GM21786 (cell line): Measurements from ENCODE around the gene SDC3.
"Not testable (repeated sequence)": the region's sequence is repeated elsewhere in the genome, so short reads cannot be mapped to it uniquely, and the experiment has no call there.

Experiments
- ATAC-seq: cut with Tn5 transposase; IDR thresholded peaks from one replicate; pipeline ENCODE4 v1.9.1; 2021; ENCODE audit not compliant: unreplicated experiment

The SDC3 gene, protein sequence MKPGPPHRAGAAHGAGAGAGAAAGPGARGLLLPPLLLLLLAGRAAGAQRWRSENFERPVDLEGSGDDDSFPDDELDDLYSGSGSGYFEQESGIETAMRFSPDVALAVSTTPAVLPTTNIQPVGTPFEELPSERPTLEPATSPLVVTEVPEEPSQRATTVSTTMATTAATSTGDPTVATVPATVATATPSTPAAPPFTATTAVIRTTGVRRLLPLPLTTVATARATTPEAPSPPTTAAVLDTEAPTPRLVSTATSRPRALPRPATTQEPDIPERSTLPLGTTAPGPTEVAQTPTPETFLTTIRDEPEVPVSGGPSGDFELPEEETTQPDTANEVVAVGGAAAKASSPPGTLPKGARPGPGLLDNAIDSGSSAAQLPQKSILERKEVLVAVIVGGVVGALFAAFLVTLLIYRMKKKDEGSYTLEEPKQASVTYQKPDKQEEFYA

DNA sequence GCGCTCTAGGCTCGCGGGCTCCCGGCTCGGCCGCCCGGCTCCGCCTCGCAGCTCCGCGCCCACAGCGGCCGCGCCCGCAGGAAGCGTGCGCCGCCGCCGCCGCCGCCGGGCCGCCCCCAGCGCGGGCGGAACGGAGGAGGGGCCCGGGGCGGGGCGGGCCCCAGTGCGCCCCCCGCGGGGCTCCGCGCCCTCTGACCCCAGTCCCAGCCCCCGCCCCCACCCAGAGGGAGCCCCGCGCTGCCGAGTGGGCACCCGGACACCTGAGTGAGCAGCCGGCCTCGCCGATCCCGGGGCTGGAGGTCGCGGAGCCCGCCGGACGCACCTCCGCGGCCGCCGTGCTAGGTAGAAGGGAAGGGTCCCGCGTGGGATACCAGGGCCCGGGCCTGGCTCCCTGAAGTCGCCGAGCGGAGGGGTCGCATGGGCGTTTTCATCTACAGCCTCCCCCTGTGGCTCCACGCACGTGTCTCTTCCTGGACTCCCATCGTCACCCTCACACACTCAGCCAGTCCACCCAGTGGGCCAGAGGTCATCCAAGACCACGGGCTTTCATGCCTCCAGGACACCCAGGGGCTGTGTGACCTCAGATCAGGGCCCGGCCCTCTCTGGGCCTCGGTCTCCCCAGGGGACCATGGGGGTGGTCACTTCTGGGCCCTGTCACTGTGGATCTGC is at the start of gene SDC3:
SDC3 (minus strand) TSS at position 63 of the 669 bp plus-strand sequence. CDS start 172 bp downstream, outside the sequence.
- ATAC-seq: no peak

DNA sequence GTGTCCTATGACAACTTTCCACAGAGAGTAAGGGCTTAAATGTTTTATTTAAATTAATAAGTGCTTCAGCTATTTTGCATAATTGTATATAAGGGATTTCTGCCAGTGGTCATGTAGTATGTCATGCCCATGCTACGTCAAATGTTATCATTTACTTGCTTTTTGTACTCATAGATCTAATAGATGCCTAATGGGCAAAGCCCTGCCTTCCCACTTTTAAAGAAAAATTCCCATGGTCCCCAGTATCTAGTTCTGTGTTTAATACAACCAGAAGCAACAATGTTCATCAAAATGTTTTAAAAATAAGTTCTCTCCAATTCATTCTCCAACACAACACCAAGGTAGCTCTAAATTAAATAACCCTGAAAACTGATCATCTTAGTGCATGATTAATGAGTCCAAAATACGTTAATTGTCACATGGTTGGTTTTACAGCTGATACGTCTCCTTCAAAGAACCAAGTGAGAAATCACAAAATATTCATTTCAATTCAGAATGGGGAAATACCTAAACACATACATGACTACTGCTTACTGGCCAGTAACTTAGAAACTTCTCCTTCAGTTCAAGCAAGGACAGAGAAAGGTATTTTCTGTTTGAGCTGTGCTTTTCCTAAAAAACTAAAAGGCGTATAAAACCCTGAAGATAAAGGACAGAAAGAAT is 49.1 kb upstream of the SDC3 start:
- ATAC-seq: no peak

DNA sequence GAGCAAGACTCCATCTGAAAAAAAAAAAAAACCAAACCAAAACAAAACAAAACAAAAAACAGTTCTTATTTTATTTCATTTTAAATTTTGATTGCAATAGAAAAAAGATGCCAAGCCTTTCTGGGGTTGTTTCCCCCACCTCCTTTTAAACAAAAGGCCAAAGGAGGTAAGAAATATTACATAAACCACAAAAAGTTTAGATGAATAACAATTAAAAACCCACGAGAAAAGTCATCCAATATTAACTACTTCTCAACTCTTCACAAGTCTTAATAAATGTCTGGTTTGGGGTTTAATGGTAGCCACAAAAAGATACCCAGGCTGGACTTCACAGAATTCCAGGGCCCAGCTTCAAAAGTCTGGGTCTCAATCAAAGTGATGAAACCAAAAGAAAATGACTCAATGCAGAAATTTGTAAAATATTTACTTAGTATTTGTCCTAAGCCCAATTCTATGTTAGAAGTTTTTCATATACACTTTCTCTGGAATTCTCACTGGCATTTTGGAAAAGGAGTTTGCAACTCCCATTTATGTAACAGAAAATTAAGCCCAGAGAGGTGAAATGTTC is 47.0 kb upstream of the SDC3 start:
- no peak for ATAC-seq

DNA sequence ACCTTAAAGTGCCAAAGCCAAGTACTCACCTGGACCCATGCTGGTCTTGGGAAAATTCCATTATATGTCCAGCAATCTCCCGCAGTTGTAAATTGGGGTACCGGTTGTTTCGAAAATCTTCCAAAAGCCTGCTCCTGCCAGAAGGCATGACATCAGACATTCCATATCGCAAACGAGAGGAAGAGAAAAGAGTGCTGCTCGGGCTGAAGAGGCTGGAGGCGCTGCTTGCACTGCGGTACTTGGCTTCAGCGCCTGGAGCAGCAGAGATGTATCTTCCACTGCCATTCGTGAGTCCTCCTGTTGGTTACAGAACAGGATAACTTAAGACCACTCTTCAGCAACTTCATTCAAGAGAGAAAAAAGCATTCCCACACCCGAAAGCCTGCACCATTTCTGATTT is 45.1 kb upstream of the SDC3 start:
- no peak for ATAC-seq

DNA sequence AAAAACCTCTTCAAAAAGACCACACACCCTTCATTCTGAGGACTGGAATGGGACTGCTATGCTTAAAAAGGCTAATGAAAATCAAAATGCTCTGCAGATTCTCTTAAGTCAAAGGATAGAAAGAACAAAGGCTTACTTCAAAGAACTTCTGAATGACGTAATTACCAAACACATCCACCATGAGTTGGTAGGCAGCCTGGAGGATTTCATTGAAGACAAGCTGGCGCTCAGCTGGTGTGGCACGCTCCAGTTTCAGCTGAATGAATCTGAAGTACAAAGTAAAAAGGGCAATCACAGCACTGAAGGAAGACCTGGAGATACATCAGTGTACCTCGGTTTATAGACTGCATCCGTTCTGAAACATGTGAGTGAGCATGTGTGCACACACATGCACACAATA is 43.5 kb upstream of the SDC3 start:
- no peak for ATAC-seq

DNA sequence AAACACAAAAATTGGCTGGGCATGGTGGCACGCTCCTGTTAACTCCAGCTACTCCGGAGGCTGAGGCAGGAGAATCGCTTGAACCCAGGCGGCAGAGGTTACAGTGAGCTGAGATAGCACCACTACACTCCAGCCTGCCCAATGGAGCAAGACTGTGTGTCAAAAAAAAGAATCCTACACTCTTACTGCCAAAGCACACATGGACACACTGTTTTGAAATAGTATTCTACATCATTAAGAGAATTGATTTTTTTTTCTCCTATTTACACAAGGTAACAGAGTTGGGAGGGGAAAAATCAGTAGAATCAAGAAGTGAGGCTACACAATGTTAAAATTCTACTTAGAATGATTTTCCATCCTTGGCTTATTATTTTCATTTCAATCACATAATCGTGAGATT is 42.1 kb upstream of the SDC3 start:
- ATAC-seq: no peak

DNA sequence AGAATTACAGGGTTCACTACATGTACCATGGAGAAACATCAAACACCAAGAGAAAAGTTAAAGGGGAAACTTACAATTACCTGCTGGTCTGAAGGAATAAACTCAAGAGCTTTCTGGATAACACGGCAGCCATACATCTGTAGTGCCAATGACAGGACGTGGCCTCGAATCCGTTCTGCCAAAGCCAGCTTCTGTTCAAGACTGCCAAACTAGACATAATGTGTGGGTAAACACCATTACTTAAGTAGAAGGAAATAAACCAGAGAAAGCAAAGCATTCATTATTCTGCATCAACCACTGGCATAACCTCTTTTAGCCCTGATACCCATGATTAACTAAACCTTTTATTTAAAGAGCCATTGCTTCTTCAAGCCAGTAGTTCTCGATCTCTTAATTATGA is 41.5 kb upstream of the SDC3 start:
- no peak for ATAC-seq

DNA sequence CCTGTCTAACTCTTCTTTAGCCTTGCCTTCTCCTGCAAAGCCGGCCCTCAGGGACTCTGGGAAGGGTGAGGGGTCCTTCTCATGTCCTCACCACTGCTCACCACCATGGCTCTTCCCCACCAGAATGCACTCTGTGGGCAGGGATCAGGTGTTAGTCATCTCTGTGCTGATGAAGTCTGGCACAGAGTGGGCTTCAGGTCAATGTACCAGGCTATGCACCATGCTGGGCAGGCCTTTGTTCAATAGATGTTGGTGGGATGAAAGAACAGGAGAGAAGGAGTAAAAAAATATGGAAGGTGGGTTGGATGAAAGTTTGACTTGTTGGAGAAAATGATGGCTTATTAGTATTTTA is 40.9 kb upstream of the SDC3 start:
- ATAC-seq: not testable (repeated sequence)

DNA sequence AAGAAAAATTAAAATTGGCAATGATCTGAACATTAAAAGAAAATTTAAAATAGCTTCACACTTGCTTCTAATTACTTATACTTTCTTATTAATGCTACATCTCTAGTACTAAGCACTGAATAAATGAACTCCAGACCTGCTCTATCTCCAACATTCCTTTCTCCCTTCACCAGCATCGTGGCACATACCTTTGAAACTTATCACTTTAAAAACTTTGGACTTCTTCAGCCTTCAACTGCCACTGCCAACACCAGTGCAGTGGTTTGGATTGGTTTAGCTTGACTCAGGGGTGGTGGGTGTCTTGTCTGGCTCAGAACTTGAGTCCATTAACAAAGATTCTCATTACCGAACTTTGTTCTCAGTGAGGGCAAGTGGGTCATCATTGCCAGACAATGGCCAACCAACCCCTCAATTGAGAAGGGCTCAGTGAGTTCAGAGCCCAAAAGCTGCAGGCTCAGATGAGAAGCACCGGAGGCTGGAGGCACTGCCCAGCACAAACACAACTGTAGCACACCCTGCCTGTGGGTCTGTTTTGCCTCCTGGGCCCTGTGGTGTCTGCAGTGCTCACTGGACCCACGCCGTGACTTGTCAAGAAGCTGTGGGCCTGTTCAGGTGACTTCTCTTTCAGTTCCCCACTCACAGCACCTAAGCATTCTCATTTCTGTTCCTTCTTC is 40.4 kb upstream of the SDC3 start:
- ATAC-seq: not testable (repeated sequence)

DNA sequence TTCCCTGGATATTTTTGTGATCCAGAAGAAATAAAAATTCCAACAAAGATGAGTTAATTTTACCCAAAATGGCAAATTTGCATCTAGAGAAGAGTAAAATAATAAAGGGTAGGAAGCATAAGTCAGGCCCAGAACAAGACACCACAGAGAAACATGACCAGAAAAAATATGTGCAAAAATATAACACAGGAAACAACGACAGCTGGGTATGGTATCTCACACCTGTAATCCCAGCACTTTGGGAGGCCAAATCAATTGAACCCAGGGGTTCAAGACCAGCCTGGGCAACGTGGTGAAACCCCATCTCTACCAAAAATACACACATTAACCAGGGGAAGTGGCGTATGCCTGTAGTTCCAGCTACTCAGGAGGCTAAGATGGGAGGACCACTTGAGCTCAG is 39.7 kb upstream of the SDC3 start:
- no peak for ATAC-seq

DNA sequence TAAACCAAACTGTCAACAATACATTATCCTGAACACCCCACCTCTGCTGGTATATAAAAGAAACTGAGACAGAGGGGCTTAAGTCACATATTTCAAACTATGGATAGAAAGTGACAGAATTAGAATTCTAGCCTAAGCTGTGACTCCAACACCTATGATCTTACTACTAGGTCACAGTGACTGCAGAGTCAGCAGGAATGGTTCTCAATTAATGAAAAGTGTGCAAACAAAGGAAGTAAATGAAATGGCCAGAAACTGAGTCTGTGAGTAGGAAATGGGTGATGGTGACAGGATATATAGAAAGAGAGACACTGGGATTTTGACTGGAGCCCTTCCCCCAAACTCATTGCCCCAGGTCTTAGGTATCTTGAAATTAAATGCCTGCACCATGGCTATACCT is 38.7 kb upstream of the SDC3 start:
- no peak for ATAC-seq

DNA sequence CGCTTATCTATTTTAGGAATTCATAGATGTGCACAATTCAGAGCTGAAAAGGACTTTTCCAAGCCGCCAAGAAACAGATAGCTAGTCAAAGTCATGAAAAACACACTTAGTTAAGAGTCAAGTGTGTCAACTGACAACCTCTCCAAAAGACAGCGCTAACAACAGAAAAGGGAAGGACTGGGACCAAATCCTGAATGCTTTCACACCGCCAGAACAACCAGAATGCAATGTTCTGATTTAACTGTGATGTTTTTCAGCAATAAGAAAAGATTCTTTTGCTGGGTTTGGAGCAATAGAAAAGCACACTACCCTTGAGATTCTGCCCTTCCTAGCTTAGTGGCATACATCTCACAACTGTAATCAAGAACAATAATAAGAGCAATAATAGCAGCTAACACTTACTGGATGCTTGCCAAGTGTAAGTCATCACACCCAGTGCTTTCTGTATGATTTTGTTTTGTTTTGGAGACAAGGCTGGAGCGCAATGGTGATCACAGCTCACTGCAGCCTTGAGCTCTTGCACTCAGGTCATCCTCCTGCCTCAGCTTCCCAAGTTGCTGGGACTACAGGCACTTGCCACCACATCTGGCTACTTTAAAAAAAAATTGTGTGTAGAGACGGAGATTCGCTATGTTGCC is 33.9 kb upstream of the SDC3 start:
- ATAC-seq: no peak

DNA sequence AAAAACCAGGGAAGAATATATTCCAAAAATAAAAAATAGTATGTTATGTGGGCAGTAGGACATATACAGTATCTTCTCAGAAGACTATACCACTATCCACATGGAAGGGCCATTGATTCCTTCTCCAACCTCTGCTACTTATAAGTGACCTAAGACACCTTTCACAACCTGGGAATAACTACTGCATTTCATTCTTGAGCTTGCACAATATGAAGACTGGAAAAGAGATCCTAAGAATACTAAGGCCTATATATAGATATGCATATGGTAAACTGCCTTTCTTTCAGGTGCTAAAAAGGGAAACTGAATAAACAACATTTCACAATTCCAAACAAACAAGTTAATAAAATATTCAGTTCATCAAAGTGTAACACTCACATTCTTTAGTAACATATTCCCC is 32.0 kb upstream of the SDC3 start:
- ATAC-seq: no peak

DNA sequence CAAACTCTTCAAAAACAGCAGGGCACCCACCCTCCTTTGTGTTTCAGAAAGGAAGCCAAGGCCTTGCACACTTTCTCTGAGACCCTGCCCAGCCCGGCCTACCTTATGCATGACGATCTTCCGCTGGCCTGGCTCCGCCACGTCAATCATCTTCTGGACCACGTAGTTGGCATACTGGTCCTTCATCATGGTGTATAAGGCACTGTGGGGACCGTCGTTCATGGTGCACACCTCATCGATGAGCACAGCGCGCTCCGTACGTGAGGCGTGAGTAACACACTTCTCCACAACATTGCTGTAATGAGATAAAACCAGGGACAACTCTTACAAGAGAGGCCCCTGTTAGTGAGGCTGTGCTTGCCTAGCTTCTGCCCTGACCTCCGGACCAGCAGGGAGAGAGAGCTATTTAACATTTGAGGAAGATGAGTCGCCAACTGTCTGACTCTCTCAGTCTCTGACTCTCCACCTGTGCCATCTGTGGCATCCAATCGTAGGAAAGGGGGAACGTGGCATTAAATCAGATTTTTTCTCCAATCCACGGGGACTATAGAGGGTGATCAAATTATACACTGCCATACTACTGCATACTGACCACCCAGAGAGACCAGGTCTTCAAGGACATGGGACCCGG is 28.1 kb upstream of the SDC3 start:
- no peak for ATAC-seq

DNA sequence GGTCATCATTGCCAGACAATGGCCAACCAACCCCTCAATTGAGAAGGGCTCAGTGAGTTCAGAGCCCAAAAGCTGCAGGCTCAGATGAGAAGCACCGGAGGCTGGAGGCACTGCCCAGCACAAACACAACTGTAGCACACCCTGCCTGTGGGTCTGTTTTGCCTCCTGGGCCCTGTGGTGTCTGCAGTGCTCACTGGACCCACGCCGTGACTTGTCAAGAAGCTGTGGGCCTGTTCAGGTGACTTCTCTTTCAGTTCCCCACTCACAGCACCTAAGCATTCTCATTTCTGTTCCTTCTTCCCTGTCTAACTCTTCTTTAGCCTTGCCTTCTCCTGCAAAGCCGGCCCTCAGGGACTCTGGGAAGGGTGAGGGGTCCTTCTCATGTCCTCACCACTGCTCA is 27.2 kb upstream of the SDC3 start:
- not testable (repeated sequence) for ATAC-seq

DNA sequence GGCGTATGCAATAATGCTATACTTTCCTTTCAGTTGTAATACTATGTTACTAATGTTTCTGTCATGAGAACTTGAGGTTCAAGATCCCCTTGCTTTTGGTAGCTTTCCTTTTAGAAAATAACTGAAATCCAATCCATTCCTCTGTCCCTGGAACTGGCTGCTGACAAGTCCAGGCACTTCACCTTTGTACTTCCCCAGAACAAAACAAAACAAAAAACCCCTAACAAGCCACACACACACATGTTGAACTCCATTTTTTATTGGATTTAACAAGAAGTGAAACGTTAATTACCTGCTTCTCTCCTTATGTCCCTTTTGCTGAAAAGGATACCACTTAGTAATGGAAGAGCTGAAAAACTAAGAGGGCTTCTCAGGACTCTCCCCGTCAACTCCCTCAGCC is 26.1 kb upstream of the SDC3 start:
- ATAC-seq: no peak

DNA sequence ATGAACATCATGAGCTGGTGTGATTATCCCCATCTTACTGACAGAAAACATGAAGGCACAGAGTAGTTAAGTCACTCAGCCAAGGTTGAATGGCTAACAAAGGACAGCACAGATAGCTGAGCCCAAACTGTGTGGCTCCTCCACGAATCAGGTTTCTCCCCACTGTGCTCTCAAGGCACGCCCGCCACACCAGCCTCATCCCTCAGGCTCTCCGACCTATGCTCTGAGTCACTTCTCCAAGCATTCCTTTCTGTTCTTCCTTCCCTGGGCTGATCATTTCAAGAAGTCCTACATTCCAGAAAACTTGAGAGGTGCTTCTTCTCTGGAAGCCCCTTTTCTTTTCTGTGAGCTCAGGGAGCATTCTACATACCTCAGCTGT is 25.3 kb upstream of the SDC3 start:
- ATAC-seq: no peak

DNA sequence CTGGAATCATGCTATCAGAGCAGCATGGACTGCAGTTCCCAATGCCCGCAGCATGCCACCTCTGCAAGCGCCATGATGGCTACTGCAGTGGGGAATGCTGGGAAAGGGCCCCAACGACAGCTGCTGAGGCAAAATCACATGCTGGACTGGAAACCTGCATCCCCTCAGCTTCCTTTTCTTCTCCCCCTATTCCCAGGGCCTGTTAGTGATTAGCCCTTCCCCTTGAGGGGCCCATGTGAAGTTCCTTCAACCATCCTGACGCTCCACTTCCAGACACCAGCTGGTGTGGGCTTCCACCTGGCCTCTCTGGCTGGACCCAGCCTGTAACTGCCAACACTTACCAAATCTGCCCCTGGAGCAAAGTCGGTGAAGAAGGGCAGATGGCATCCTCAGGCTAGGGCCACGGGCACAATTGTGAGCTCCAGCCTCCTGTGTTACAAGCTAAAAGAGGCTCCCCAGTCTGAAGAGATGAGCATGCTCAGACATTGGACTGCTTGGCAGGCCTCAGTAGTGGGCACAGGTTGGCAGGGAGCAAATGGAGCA is 22.1 kb upstream of the SDC3 start:
- ATAC-seq: no peak

DNA sequence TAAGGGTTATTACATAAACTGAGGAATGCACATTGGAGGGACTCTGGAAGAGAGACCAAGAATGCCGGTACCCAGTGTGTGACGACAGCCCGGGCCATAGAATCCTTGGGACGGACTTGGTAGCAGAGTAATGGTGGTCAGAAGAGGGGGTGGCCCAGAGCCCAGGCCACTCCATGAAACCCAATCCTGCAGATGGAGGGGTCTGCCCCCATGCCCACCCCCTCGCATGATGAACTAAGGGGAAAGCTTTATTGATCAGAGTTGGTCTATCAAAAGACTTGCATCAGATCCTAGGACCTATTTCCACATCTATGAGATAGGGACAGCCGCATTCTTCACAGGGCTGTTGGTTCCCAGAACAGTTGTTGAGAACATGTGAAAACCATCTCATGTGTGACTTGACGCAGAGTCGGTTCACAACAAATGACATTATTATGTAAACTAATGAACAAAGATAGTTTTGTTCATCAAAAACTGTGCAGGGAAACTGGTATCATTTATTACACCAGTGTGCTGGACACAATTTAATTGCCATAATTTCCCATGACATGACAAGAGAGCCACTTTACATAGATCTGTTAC is 21.5 kb upstream of the SDC3 start:
- ATAC-seq: no peak
